Uterus (tissue), 4 donors: ENCODE measurements around the gene NFX1. TPM values are rescaled to one million over a fixed set of nuclear protein-coding genes. Genes with fewer than 3 reads are reported as not detected.

Source experiments
- DNase-seq, 2 donors: peaks; one replicate each; pipeline ENCODE4 v3.0.0-alpha.2; 2019 to 2020
- H3K27ac ChIP-seq, 2 donors: fragments of 200-600 bp; sonication (generic); 1 replicate in 1 of 2; 2 replicates in 1 of 2; pipeline ENCODE4 v1.5.1; 2016 to 2018
- H3K27me3 ChIP-seq, 2 donors: fragments of 200-600 bp; sonication (generic); one replicate each; pipeline ENCODE4 v1.5.1; 2018 to 2019; ENCODE audit warnings: control low read depth in 1 of 2
- H3K36me3 ChIP-seq, 2 donors: fragments of 200-600 bp; sonication (generic); one replicate each; pipeline ENCODE4 v1.5.1; 2019; ENCODE audit warnings: control low read depth in 1 of 2
- H3K4me1 ChIP-seq, 2 donors: fragments of 200-600 bp; sonication (generic); one replicate each; pipeline ENCODE4 v1.5.1; 2018 to 2019; ENCODE audit warnings: control low read depth in 1 of 2
- H3K4me3 ChIP-seq, 2 donors: fragments of 200-600 bp; sonication (generic); 1 replicate in 1 of 2; 2 replicates in 1 of 2; pipeline ENCODE4 v1.5.1; 2018 to 2019; ENCODE audit warnings: mild to moderate bottlenecking in 1 of 2
- H3K9me3 ChIP-seq, 2 donors: fragments of 200-600 bp; sonication (generic); one replicate each; pipeline ENCODE4 v1.5.1; 2019; ENCODE audit warnings: control low read depth in 1 of 2
- CTCF ChIP-seq, 4 experiments: fragments of 200-600 bp in 2 of 4; fragments of 450-650 bp in 2 of 4; sonication (generic) in 2 of 4; IDR thresholded peaks; one replicate each; pipeline ENCODE4 v1.5.1; 2016 to 2019; ENCODE audit warnings: antibody characterized with exemption in 4 of 4, mild to moderate bottlenecking in 2 of 4, moderate library complexity in 1 of 4
- POLR2A ChIP-seq, 2 donors: fragments of 450-650 bp; IDR thresholded peaks; one replicate each; pipeline ENCODE4 v1.6.1; 2016; ENCODE audit warnings: antibody characterized with exemption in 2 of 2, mild to moderate bottlenecking in 1 of 2, moderate library complexity in 1 of 2
- intact Hi-C: fragments of 100-400 bp; cut with DNase I; formaldehyde crosslinking; loops from one replicate; pipeline ENCODE4 v1.15.1; 2023; ENCODE audit warnings: low total_unique reads
- total RNA-seq, 4 donors: library from RNA; depleted of rRNA in 3 of 4; stranded (reverse); fragments of >200 nt in 3 of 4; gene quantifications; one replicate each; pipeline versions ENCODE4 v1.1.0 to v1.2.4, GENCODE V29; 2014 to 2023
- donor health status: DM: yes; HTN: yes; CAD: no.

The NFX1 gene
- total RNA-seq, 4 donors from 2014 or later = 18.5 to 52.9 (median 27.9) TPM

DNA sequence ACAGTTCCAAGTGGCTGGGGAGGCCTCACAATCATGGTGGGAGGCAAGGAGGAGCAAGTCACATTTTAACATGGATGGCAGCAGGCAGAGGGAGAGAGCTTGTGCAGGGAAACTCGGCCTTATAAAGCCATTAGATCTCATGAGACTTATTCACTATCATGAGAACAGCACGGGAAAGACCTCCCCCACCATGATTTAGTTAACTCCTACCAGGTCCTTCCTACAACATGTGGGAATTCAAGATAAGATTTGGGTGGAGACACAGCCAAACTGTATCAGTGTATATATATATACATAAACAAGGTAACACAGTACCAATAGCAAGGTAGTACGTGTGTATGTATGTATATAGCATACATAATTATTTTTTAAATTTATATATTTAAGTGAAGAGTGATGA lies 50.9 kb downstream of the NFX1 start:
- Histone ChIP-seq H3K27ac (no peak overlapping the region), H3K9me3 (no peaks in the 10 kb centered on the region), H3K4me1 (no peaks in the 10 kb centered on the region), H3K4me3 (no peak overlapping the region), H3K27me3 (no peaks in the 10 kb centered on the region), H3K36me3 (no peaks in the 10 kb centered on the region)
- intact Hi-C loops = no loop called here
- no peak for TF ChIP-seq CTCF (IDR thresholded peaks at IDR 0.05)
- TF ChIP-seq POLR2A (IDR thresholded peaks at IDR 0.05) = no peak
- no peak for DNase-seq

- intact Hi-C loops = no loop called here
- H3K27ac ChIP-seq = no peak overlapping the region
- TF ChIP-seq POLR2A (IDR thresholded peaks at IDR 0.05) (no peak), CTCF (IDR thresholded peaks at IDR 0.05) (no peak)
- H3K27me3 ChIP-seq = no peaks in the 10 kb centered on the region
- no peaks in the 10 kb centered on the region for H3K9me3 ChIP-seq
- no peak for DNase-seq
- no peaks in the 10 kb centered on the region for H3K4me1 ChIP-seq
- H3K36me3 ChIP-seq = no peaks in the 10 kb centered on the region
- no peak overlapping the region for H3K4me3 ChIP-seq
These were observed 53.8 kb downstream of the NFX1 start for GRCh38 chr9:33344145-33344544.

DNA sequence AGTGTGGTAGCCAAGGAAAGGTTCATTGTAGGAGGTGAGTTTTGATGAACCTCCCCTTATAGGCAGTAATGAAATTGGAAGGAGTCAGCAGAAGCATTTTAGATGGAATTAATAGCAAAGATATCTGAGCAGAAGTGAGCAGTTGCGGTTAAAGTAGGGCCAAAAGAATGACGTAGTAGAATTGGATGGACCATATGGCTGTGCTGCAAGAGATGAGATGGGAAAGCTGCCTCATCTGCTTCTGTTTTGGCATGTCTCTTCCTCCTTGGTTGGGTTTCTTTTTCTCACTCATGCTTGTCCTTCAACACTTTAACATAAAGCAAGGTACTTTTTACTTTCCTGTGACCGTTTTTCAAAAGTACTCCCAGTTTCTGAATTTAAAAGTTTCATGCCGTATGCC lies 56.2 kb downstream of the NFX1 start:
- no peaks in the 10 kb centered on the region for H3K4me1 ChIP-seq
- TF ChIP-seq CTCF (IDR thresholded peaks at IDR 0.05) (no peak), POLR2A (IDR thresholded peaks at IDR 0.05) (no peak)
- intact Hi-C loops = no loop called here
- H3K27me3 ChIP-seq = no peaks in the 10 kb centered on the region
- no peak for DNase-seq
- H3K27ac ChIP-seq = no peak overlapping the region
- no peak overlapping the region for H3K4me3 ChIP-seq
- no peaks in the 10 kb centered on the region for H3K9me3 ChIP-seq
- H3K36me3 ChIP-seq = no peaks in the 10 kb centered on the region

- Histone ChIP-seq H3K4me1 (no peaks in the 10 kb centered on the region), H3K4me3 (no peak overlapping the region), H3K36me3 (no peaks in the 10 kb centered on the region), H3K27ac (peak overlapping the region in 1 of 2 donors; percentile 70), H3K27me3 (no peaks in the 10 kb centered on the region), H3K9me3 (no peaks in the 10 kb centered on the region)
- intact Hi-C loops = no loop called here
- TF ChIP-seq CTCF (IDR thresholded peaks at IDR 0.05) (no peak), POLR2A (IDR thresholded peaks at IDR 0.05) (no peak)
- DNase-seq = no peak
These were observed 58.7 kb downstream of the NFX1 start for GRCh38 chr9:33348998-33349397.

DNA sequence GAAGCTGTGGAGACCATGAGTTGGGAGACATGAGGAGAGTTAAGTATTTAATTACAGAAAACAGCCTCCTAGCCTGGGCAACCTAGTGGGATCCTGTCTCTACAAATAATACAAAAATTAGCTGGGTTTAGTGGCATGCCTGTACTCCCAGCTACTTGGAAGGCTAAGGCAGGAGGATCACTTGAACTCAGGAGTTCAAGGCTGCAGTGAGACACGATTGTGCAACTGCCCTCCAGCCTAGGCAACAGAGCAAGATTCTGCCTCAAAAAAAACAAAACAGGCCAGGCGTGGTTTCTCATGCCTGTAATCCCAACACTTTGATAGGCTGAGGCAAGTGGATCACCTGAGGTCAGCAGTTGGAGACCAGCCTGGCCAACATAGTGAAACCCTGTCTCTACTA lies 59.4 kb downstream of the NFX1 start:
- Histone ChIP-seq H3K4me3 (no peak overlapping the region), H3K4me1 (no peaks in the 10 kb centered on the region), H3K27me3 (no peaks in the 10 kb centered on the region), H3K27ac (peak overlapping the region; percentile 70 to 77), H3K36me3 (no peaks in the 10 kb centered on the region), H3K9me3 (no peaks in the 10 kb centered on the region)
- intact Hi-C loops = no loop called here
- no peak for DNase-seq
- TF ChIP-seq POLR2A (IDR thresholded peaks at IDR 0.05) = no peak
- TF ChIP-seq CTCF (IDR thresholded peaks at IDR 0.05) = no peak
